Breast epithelium (tissue), 4 donors: Measurements from ENCODE around the gene KCNH2. TPM values are rescaled to one million over a fixed set of nuclear protein-coding genes. Genes with fewer than 3 reads are reported as not detected.
A peak's percentile ranks its signal among the peaks of the same experiment; 100 is the strongest.

ENCODE experiments used
- DNase-seq, 2 donors: peaks; one replicate each; pipeline ENCODE4 v3.0.0-alpha.2; 2019; ENCODE audit warnings: low spot score in 2 of 2
- H3K27ac ChIP-seq, 2 donors: fragments of 200-600 bp; sonication (generic) in 1 of 2; one replicate each; pipeline ENCODE4 v1.5.1; 2016 to 2019; ENCODE audit warnings: mild to moderate bottlenecking in 1 of 2
- H3K27me3 ChIP-seq, 2 donors: fragments of 200-600 bp; sonication (generic) in 1 of 2; one replicate each; pipeline versions ENCODE4 v1.5.1 to v1.6.0; 2017 to 2019; ENCODE audit warnings: control low read depth in 1 of 2, mild to moderate bottlenecking in 1 of 2
- H3K36me3 ChIP-seq: fragments of 200-600 bp; one replicate; pipeline ENCODE4 v1.5.1; 2019
- H3K4me1 ChIP-seq, 2 donors: fragments of 200-600 bp; sonication (generic); one replicate each; pipeline ENCODE4 v1.5.1; 2016 to 2019; ENCODE audit warnings: control low read depth in 1 of 2
- H3K4me3 ChIP-seq, 3 donors: fragments of 200-600 bp; sonication (generic); 1 replicate in 2 of 3; 2 replicates in 1 of 3; pipeline ENCODE4 v1.5.1; 2016 to 2019; ENCODE audit warnings: mild to moderate bottlenecking in 3 of 3, moderate library complexity in 2 of 3
- H3K9me3 ChIP-seq, 2 donors: fragments of 200-600 bp; sonication (generic) in 1 of 2; one replicate each; pipeline ENCODE4 v1.5.1; 2016 to 2019; ENCODE audit warnings: control low read depth in 1 of 2
- POLR2A ChIP-seq: fragments of 450-650 bp; IDR thresholded peaks from one replicate; pipeline ENCODE4 v1.6.1; 2016; ENCODE audit warnings: antibody characterized with exemption, mild to moderate bottlenecking, moderate library complexity
- POLR2AphosphoS5 ChIP-seq, 3 donors: sonication (generic); formaldehyde crosslinking; IDR thresholded peaks; one replicate each; pipeline ENCODE4 v1.6.1; 2017; ENCODE audit warnings: antibody characterized with exemption in 3 of 3
- intact Hi-C: fragments of 100-400 bp; cut with DNase I; formaldehyde crosslinking; loops from one replicate; pipeline ENCODE4 v1.15.1; 2023; ENCODE audit warnings: low total_unique reads
- total RNA-seq, 3 donors: library from RNA; depleted of rRNA; stranded (reverse); fragments of >200 nt; gene quantifications; one replicate each; pipeline ENCODE4 v1.1.0, GENCODE V29; 2016
- TF ChIP-seq, protein P1 (sequence below), 3 donors: fragments of 450-650 bp; IDR thresholded peaks; one replicate each; pipeline ENCODE4 v1.5.1; 2016 to 2017; ENCODE audit warnings: antibody characterized with exemption in 3 of 3, mild to moderate bottlenecking in 3 of 3, moderate library complexity in 3 of 3

KCNH2 gene
- total RNA-seq, 3 donors from 2014 or later: under 0.01 to 0.29 (median 0.16) TPM

- DNase-seq: no peak
- Histone ChIP-seq H3K27ac (no peak overlapping the region), H3K36me3 (no peaks in the 10 kb centered on the region), H3K9me3 (no peaks in the 10 kb centered on the region), H3K4me3 (no peak overlapping the region), H3K4me1 (peaks cover 8 to 9% of the 10 kb centered on the region in 2 donors), H3K27me3 (peaks cover 15 to 32% of the 10 kb centered on the region in 2 donors)
- TF ChIP-seq POLR2AphosphoS5 (IDR thresholded peaks at IDR 0.05) (no peak), POLR2A (no peak)
- TF ChIP-seq, protein P1, sequence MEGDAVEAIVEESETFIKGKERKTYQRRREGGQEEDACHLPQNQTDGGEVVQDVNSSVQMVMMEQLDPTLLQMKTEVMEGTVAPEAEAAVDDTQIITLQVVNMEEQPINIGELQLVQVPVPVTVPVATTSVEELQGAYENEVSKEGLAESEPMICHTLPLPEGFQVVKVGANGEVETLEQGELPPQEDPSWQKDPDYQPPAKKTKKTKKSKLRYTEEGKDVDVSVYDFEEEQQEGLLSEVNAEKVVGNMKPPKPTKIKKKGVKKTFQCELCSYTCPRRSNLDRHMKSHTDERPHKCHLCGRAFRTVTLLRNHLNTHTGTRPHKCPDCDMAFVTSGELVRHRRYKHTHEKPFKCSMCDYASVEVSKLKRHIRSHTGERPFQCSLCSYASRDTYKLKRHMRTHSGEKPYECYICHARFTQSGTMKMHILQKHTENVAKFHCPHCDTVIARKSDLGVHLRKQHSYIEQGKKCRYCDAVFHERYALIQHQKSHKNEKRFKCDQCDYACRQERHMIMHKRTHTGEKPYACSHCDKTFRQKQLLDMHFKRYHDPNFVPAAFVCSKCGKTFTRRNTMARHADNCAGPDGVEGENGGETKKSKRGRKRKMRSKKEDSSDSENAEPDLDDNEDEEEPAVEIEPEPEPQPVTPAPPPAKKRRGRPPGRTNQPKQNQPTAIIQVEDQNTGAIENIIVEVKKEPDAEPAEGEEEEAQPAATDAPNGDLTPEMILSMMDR (IDR thresholded peaks at IDR 0.05): no peak
- intact Hi-C loops: loop anchor here (5.0 kb wide), 1 partner anchor 1071 kb away; no protein-coding TSS in a partner anchor
Observed at GRCh38 chr7:150976529-150977381, 1.4 kb downstream of the KCNH2 start.

DNA sequence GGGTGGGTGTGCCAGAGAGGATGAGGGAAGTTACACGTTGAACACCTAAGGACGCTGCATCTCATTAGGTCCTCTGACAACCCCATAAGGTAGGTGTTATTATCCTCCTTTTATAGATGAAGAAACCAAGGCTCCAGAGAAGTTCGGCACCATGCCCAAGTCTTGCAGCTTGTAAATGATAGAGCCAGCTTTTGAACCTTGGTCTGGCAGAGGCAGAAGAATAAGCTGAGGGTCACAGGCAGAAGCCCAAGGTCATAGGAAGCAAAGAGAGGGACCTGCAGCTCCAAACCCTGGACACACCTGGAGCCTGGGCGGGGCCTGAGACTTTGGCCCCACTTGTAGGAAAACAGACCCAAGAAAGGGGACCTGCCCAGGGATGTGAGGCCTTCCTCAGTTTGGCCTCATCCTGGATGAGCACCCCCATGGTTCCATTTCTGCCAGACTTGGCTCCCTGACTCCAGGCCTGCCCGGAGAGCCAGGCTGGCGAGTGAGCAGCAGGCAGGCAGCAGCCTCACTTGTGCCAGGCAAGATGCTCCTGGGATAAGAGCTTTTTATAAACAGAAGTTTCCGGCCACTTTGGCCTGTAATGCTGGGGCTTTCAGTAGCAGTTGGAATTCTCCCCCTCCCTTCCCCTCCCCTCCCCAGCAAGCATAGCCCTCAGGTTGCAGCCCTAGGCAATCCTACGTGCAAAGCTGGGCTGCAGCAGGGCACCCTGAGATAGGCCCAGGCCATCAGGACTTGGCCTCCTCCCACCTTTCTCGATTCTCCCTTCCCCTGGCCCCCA lies 2.4 kb downstream of the KCNH2 start:
- H3K9me3 ChIP-seq: no peaks in the 10 kb centered on the region
- peaks cover 8 to 9% of the 10 kb centered on the region in 2 donors for H3K4me1 ChIP-seq
- intact Hi-C loops: loop anchor here (5.0 kb wide), 1 partner anchor 1072 kb away; no protein-coding TSS in a partner anchor
- peak overlapping the region in 2 of 3 donors; percentile 53 to 73 for H3K4me3 ChIP-seq
- no peak overlapping the region for H3K27ac ChIP-seq
- H3K36me3 ChIP-seq: no peaks in the 10 kb centered on the region
- peaks cover 15 to 32% of the 10 kb centered on the region in 2 donors for H3K27me3 ChIP-seq
- DNase-seq: no peak
- no peak for TF ChIP-seq POLR2AphosphoS5 (IDR thresholded peaks at IDR 0.05)
- TF ChIP-seq, protein P1 (IDR thresholded peaks at IDR 0.05): no peak
- no peak for TF ChIP-seq POLR2A

DNA sequence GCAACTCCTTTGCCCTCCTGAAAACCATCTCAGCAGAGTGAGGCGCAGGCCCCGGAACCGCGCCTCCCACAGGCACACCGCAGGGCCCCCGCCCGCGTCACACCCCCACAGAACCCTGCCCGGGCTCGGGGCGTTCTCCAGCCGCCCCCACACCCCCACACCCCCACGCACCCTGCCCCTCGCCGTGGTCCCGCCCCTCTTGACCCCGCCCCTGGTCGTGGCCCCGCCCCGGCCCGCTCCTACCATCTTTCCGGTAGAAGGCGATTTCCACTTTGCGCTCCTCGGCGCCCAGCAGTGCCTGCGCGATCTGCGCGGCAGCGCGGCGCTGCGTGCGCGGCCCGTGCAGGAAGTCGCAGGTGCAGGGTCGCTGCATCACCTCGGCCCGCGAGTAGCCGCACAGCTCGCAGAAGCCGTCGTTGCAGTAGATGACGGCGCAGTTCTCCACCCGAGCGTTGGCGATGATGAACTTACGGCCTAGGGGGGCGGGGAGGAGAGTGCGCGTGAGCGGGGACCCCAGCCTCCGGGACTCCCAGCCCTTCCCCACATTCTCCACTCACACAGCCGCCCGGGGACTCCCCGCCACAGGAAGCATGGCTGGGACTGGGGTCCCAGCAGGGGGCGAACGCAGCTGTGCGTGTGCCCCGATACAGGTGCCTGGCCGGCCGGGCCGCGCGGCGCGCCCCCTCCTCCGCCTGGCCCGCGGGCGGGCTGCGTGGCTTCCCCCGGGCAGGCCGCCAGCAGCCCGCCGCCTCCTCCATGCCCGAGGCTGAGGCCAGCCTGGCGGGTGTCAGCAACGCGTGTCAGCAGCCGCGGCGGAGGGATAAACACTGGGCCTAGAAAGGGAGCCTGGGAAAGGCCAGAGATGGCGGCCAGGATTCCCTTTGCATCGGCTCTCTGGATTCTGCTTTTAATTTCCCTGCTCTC lies 3.4 kb downstream of the KCNH2 start:
- Histone ChIP-seq H3K4me3 (peak overlapping the region; percentile 12 to 73 (median 53)), H3K27ac (no peak overlapping the region), H3K27me3 (peaks cover 15 to 32% of the 10 kb centered on the region in 2 donors), H3K4me1 (peaks cover 8 to 9% of the 10 kb centered on the region in 2 donors), H3K36me3 (no peaks in the 10 kb centered on the region), H3K9me3 (no peaks in the 10 kb centered on the region)
- DNase-seq: no peak
- TF ChIP-seq, protein P1 (IDR thresholded peaks at IDR 0.05): peak in 1 of 3 donors; percentile 13
- TF ChIP-seq POLR2A: no peak
- intact Hi-C loops: loop anchor here (5.0 kb wide), 1 partner anchor 1073 kb away; no protein-coding TSS in a partner anchor

GRCh38 chr7:150973571-150974451 lies 4.3 kb downstream of the KCNH2 start:
- TF ChIP-seq POLR2A: no peak
- TF ChIP-seq, protein P1 (IDR thresholded peaks at IDR 0.05): no peak
- no peak for TF ChIP-seq POLR2AphosphoS5 (IDR thresholded peaks at IDR 0.05)
- peak overlapping the region in 2 of 3 donors; percentile 53 to 73 for H3K4me3 ChIP-seq
- intact Hi-C loops: no loop called here
- no peaks in the 10 kb centered on the region for H3K9me3 ChIP-seq
- peaks cover 8 to 9% of the 10 kb centered on the region in 2 donors for H3K4me1 ChIP-seq
- no peaks in the 10 kb centered on the region for H3K36me3 ChIP-seq
- H3K27ac ChIP-seq: no peak overlapping the region
- DNase-seq: no peak
- H3K27me3 ChIP-seq: peaks cover 13 to 28% of the 10 kb centered on the region in 2 donors
